A673 (cell line): ENCODE data around the gene ZNF66. TPM values are rescaled to one million over a fixed set of nuclear protein-coding genes. Genes with fewer than 3 reads are reported as not detected.
"Not testable (repeated sequence)": the region's sequence is repeated elsewhere in the genome, so short reads cannot be mapped to it uniquely, and the experiment has no call there.

Experiments
- BruUV-seq: library from RNA; stranded (reverse); fragments of 400-500 nt; replicated peaks from 2 replicates; lab custom pipeline; 2021; lab: Mats Ljungman, UMichigan
- CTCF ChIA-PET: fragments of 300-600 bp; sonication (Branson Sonifier 250); formaldehyde crosslinking; loops from one replicate; lab custom pipeline; 2022; ENCODE audit warnings: antibody characterized with exemption; lab: Charles Lee
- POLR2A ChIA-PET: fragments of 300-600 bp; sonication (Branson Sonifier 250); formaldehyde crosslinking; loops from one replicate; lab custom pipeline; 2022; ENCODE audit warnings: antibody characterized with exemption; ENCODE audit not compliant: low non-redundant PET; lab: Charles Lee
- DNase-seq: peaks from one replicate; pipeline ENCODE4 v3.0.0-alpha.2; 2015; ENCODE audit warnings: low spot score
- H3K27ac ChIP-seq: fragments of 200-600 bp; sonication (generic); 2 replicates; pipeline ENCODE4 v1.5.1; 2016; ENCODE audit warnings: mixed run types, low read depth, mild to moderate bottlenecking, mixed read lengths, antibody characterized with exemption, low read length; ENCODE audit not compliant: poor library complexity, severe bottlenecking
- H3K27me3 ChIP-seq: fragments of 200-600 bp; sonication (generic); replicated peaks from 2 replicates; pipeline ENCODE4 v1.6.1; 2017; ENCODE audit warnings: mixed run types, low read depth, mild to moderate bottlenecking, mixed read lengths, antibody characterized with exemption, low read length; ENCODE audit not compliant: insufficient read depth, poor library complexity
- H3K36me3 ChIP-seq: fragments of 200-600 bp; sonication (generic); 2 replicates; pipeline ENCODE4 v1.6.1; 2016; ENCODE audit warnings: mixed run types, mild to moderate bottlenecking, mixed read lengths, antibody characterized with exemption, low read length; ENCODE audit not compliant: insufficient read depth, poor library complexity, severe bottlenecking
- H3K4me1 ChIP-seq: fragments of 200-600 bp; sonication (generic); 2 replicates; pipeline ENCODE4 v1.6.1; 2017; ENCODE audit warnings: mixed run types, mild to moderate bottlenecking, mixed read lengths, antibody characterized with exemption, low read length; ENCODE audit not compliant: insufficient read depth, poor library complexity, severe bottlenecking
- H3K4me3 ChIP-seq: fragments of 200-600 bp; sonication (generic); 2 replicates; pipeline ENCODE4 v1.5.1; 2016; ENCODE audit warnings: low read depth, mixed run types, mild to moderate bottlenecking, mixed read lengths, low read length; ENCODE audit not compliant: poor library complexity, severe bottlenecking
- H3K9me3 ChIP-seq: fragments of 200-600 bp; sonication (generic); 2 replicates; pipeline ENCODE4 v1.6.1; 2016; ENCODE audit warnings: mixed run types, low read depth, mild to moderate bottlenecking, mixed read lengths, antibody characterized with exemption, low read length; ENCODE audit not compliant: poor library complexity, severe bottlenecking
- CTCF ChIP-seq: fragments of 300-800, 200-600 bp; sonication (generic); conservative IDR thresholded peaks from 2 replicates; pipeline ENCODE4 v1.5.1; 2017; ENCODE audit warnings: low read depth, mild to moderate bottlenecking, antibody characterized with exemption, low read length, moderate library complexity, mixed read lengths
- EZH2 ChIP-seq: fragments of 200-600 bp; sonication (generic); IDR thresholded peaks from 2 replicates; pipeline ENCODE4 v1.6.1; 2017; ENCODE audit warnings: borderline replicate concordance, low read depth, mild to moderate bottlenecking, mixed read lengths, antibody characterized with exemption, low read length; ENCODE audit not compliant: poor library complexity, severe bottlenecking
- intact Hi-C: fragments of 100-400 bp; cut with micrococcal nuclease; formaldehyde crosslinking; loops from one replicate; pipeline ENCODE4 v1.10.0; 2022; ENCODE audit not compliant: unreplicated experiment
- total RNA-seq: library from RNA; stranded (reverse); gene quantifications from 2 replicates; pipeline ENCODE4 v1.2.3, GENCODE V29; 2021

ZNF66 gene
- total RNA-seq, 1 experiment from 2014 or later: 4.7 TPM

- Histone ChIP-seq H3K36me3 (peaks cover 9% of the 10 kb centered on the region), H3K27me3 (no peaks in the 10 kb centered on the region), H3K4me1 (no peaks in the 10 kb centered on the region), H3K27ac (no peak overlapping the region), H3K4me3 (no peak overlapping the region), H3K9me3 (peaks cover 19% of the 10 kb centered on the region)
- ChIA-PET POLR2A (no interaction called here), CTCF (no interaction called here)
- no TSS peak for BruUV-seq
- intact Hi-C loops: no loop called here
- TF ChIP-seq EZH2 (no peak), CTCF (no peak)
- DNase-seq: no peak
Observed at GRCh38 chr19:20787786-20788185, 11.7 kb downstream of the ZNF66 start.

- Histone ChIP-seq H3K27me3 (no peaks in the 10 kb centered on the region), H3K4me1 (no peaks in the 10 kb centered on the region), H3K4me3 (no peak overlapping the region), H3K27ac (no peak overlapping the region), H3K36me3 (no peaks in the 10 kb centered on the region), H3K9me3 (peaks cover 16% of the 10 kb centered on the region)
- intact Hi-C loops: no loop called here
- no peak for DNase-seq
- ChIA-PET CTCF (no interaction called here), POLR2A (no interaction called here)
- TF ChIP-seq EZH2: no peak
- no peak for TF ChIP-seq CTCF
- no TSS peak for BruUV-seq
Observed at GRCh38 chr19:20791806-20792205, 15.7 kb downstream of the ZNF66 start.

GRCh38 chr19:20806311-20807262 lies 30.5 kb downstream of the ZNF66 start:
- H3K4me1 ChIP-seq, DNase-seq, H3K4me3 ChIP-seq, intact Hi-C loops, BruUV-seq, H3K36me3 ChIP-seq, H3K27me3 ChIP-seq, POLR2A ChIA-PET, H3K27ac ChIP-seq: not testable (repeated sequence)
- peaks cover 50% of the 10 kb centered on the region for H3K9me3 ChIP-seq
- CTCF ChIA-PET: interaction anchor here (0.7 kb wide), 1 partner anchor 14 kb away, joined by 5 read pairs; no protein-coding TSS in a partner anchor
